ENCODE data around the gene NFYC. TPM values are rescaled to one million over a fixed set of nuclear protein-coding genes. Genes with fewer than 3 reads are reported as not detected.

Gene NFYC
- total RNA-seq, 1 experiment from 2014 or later, result 43.5 TPM

DNA sequence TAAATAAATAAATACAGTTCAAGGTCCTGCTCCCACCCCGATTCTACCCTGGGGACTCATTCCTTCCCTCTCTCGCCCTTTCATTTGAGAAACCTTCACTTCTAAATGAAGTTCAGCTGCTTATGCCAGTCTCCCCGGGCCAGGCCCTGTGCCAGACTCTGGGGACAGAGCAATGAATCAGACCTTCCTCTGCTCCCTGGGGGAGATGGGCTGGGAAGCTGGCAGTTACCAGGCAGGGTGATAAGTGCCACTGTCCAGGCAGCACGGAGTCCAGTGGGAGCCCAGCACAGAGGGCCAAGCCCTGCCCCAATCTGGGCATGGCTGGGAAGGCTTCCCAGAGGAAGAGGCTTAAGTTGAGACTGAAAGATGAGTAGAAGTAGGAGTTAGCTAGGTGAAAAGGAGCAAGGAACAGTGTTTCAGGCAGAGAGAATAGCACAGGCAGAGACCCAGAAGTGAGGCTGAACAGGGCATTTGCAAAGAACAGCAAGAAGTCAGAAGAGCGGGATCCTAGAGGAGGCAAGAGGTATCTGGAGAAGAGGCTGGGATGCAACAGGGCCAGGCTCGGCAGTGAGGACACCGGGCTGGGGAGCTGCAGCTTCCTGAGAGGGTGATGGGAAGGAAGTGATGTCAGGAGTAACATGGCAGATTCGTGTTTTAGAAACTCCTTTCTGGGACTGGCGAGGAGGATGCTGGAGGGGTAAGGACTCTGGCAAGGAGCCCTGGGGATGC lies 105.6 kb downstream of the NFYC start:
- DNase-seq (ENCODE audit: low spot score), result no peak

DNA sequence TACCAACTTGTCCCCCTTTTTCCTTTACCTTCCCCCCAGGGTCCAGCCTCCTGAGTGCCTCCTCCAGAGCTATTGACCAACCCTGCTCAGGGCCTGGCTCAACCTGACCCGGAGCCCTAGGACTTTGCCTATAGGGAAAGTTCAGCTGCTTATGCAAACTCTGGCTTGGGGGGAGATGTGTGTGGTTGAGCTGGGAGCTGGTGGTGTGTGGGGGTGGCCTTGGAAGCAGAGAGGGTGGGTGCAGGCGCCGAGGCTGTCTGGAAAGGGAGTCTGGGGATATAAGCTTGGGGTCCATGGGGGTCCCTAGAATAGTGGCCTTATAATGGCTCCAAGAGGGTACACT lies 106.1 kb downstream of the NFYC start:
- no peak for DNase-seq (ENCODE audit: low spot score)

DNA sequence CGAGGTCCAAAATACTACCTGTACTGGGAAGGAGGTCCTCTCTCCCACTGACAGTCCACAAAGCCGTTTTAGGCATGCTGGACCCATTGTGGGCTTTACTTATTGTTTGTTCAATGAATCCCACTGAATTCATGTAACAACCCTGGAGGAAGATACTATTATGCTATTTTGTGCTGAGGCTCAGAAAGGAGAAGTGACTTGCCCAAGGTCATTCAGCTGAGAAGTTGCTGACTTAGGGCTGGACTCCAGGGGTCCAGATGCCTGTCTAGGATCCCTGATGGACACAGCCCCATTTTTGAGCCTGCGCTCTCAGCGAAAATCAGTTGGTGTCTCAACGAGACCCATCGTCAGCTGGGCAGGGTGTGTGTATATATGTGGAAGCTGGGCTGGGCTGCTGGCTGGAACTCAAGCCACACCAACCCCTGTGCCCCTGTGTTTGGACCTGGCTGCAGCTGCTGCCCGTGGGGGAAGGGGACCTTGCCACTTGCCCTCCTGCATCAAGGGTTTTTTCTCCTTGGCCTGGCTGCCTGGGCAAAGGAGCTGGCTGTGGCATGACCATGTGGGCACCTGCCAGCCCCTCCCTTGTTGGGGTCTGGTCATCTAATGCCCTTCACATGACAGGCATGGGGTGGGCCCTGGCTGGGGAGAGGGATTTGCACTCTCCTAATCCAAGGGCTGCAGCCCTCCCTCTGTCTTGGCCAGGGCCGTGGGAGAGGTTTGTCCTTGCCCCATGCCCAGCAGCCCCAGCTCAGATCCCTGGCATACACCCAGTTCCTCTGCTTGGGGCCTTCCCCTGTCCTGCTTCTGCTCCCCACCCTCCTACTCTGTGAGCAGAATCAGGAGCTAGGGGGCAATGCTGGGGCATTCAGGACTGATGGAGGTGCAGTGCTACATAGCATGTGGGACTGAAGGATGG lies 107.1 kb downstream of the NFYC start:
- no peak for DNase-seq (ENCODE audit: low spot score)

DNA sequence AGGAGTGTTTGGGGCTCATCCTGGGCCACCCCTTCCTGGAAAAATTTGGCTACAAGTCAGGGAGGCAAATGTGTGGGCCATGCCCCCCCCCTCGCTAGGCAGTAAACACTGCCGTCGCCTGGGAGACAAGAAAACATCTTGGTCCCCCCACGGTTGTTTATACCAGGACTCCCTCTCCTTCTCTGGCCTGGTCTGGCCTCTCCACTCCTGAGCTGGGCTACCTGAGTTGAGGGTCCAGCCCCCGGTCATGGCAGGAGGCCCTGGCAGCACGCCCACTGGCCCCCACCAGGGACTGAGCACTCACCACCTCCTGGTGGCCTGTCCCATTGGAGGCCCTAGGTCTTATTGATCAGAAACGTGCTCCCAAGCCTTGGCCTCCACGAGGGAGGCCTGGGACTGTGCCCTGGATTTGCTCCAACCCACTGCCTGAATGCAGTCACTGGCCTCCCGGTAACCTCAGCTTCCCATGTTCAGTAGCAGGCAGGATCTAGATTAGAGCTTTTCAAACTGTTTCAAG lies 107.9 kb downstream of the NFYC start:
- no peak for DNase-seq (ENCODE audit: low spot score)

DNA sequence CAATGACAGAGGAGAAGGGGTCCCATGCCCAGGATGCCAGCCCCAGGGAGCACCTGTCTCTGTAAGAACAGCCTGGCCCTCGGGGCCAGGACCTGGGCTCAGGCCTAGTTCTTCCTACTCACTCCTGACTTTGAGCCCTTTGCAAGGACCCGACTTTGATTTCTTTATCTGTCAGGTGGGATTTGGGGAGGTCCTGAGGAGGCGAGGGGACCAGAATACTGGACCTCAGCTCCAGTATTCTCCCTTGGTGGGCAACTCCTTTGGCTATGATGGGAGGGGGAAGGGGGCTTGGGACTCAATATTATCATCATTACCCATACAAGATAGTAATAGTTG lies 110.2 kb downstream of the NFYC start:
- no peak for DNase-seq (ENCODE audit: low spot score)

DNA sequence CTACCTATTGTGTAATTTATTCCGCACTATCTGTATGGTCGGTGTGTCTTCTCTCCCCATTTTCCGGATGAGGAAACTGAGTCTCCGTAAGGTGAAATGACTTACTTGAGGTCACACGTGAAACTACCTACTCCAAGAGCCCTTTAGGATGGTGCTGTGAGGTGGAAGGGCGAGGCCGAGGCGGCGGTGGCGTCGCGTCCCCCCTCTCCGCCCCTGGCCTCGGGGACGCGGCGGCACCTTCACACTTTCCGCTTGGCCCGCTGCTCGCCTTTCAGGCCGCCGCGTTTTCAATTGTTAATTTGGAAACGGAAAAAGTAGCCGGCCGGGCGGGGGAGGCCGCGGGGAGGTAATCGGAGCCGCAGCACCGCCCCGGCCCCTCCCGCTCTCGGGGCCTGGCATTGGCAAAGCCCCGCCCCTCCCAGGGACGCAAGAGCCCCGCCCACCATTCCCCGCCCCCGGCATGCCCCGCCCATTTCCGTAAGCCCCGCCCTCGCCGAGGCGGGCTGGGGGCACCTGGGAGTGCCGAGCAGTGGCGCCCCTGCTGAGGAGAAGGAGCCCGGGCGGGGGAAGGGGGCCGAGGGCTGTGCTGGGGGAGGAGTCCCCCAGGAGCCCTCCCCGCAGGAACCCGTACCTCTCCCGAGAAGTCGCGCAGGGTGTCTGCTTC lies 110.7 kb downstream of the NFYC start:
- DNase-seq (ENCODE audit: low spot score), result peak; percentile 64

DNA sequence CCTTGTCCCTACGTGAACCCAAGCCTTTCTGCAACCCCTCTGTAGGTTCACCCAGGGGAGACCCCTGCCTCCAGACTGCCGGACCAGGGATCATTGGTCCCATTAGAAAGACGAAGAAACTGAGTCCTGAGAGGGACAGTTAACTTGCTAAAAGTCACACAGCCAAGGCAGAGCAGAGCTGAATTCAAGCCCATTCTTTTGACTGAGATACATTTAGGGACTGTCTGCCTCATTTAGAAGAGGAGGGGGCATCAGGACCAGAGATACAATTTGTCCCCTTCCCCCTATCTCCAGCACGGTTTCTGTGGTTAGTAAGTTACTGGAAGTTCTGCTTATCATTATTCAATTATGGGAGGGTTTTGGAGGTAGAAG lies 111.2 kb downstream of the NFYC start:
- no peak for DNase-seq (ENCODE audit: low spot score)

DNA sequence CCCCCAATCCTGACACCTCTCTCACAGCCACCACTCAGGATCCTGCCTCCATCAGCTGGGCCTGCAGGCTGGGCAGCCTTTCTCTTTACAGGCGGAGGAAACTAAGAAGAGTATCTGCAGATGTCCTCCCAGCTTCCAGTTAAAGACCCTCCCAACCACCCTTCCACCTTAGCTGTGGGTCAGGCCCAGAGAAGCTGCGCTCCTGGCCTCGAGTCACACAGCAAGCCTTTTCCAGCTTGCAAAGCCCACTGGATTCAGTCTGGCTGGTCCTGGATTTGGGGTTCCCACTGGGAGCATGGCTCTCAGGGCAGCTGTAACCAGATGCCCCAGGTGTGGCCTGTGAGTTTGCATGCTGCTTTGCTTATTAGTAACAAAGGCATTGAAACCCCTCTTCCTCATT lies 111.9 kb downstream of the NFYC start:
- DNase-seq (ENCODE audit: low spot score), result no peak

DNA sequence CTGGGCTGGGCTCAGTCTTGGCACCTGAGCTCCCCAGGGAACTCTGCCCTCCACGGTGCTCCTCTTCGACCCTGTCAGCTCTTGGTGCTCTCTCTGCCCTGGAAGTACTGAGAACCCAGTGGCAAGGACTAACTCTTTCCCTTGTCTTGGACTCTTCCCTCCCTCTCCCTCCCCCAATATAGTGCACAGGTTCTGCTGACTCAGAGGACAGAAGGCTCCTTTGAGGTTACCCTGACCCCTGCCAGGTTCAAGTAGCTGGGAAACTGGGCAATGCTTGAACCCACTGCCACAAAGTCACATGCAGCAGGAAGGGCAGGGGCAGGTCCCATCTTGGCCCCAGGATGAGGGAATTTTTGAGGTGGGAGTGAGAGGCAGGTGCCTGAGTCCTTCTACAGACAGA lies 112.4 kb downstream of the NFYC start:
- DNase-seq (ENCODE audit: low spot score), result no peak

DNA sequence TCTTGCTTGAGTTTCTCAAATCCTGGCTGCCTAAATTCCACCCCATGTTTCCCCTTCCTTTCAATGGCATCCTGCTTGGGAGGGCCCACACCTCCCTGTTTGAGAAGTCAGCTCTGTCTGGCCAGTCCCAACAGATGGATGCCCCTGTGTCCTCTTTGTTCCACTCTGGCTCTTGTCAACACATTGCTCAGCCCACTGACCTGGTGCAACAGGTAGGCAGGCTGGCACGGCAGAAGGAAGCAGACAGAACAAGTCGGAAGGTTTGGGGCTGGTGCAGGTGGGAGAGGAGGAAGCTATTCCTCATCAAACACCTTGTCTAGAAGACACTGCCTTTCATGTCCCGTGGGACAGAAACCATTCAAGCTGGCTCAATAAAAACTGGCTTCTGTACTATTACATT lies 114.7 kb downstream of the NFYC start:
- DNase-seq (ENCODE audit: low spot score), result no peak

DNA sequence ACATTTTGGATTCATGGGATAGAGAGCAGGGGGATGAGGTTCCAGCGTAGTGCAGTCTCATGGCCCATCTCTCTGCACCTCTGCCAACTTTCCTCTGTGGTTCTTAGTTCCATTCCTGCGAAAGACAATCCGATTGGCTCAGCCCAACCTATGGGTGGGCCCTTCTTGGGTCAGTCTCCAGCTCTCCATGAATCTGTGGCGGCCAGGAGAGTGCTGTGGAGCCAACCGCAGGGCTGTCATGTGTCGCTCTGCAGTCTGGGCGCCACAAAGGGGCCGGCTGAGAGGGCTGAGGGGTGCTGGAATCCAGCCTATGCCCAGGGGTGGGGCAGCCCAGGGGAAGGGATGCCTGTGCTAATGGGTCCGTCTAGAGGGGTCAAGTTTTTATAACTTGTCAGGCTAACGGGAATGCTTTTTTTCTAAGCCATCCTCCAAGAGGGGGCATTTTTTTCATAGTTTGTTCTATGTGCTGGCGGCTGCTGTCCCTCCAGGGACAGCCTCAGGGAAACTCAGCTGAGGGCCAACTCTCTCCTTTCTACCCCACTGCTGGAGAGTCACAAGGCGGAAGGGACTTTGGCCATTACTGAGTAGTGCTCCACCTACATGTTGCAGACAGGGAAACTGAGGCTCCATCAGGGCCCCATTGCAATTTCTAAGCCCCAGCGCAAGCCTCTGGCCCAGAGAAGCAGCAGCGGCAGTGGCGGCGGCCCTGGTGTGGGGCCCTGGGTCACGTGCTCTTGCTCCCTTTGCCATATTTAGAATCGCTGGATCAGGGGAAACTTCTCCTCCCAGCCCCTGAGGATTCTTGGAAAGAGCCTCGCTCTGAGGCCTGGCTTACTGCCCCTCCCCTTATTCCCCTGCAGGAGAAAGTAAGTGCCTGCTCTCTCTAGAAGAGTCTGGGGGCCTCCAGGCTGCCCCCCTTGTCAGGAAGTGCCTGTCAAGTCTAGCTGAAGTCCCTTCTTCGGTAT lies 115.5 kb downstream of the NFYC start:
- no peak for DNase-seq (ENCODE audit: low spot score)

DNA sequence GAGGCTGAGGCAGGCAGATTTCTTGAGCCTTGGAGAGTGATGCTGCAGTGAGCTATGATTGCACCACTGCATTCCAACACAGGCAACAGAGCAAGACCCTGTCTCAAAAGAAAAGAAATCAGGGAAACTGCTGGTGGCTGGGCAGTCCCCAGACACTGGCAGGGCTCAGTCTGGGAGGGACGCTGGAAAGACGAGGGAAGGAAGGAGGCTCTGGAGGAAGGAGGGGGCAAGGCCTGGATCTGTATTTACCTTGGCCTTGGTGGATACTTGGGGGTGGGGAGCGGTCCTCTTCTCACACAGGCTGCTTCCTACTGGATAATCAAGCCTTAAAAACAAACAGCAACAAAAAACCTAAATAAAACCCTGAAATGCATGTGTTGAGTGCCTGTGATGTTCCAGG lies 116.5 kb downstream of the NFYC start:
- no peak for DNase-seq (ENCODE audit: low spot score)

DNA sequence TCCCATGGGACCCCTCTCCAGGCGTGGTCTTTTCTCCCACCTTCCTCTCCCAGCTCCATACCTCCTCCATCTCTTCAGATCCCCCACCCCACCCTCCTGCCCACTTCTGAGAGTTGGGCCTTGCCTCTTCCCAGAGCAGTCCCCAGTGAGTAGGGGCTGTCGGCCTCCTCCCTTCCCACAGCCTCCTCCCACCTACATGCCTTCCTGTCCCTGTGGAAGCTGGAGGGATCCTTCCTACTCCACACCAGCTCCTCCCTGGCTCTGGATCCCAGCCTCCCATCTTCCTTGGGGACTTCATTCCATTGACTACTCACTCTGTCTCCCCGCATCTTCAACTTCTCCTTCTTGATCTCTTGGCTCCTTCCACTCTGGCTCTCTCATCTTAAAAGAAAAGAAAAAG lies 116.9 kb downstream of the NFYC start:
- DNase-seq (ENCODE audit: low spot score), result no peak

DNA sequence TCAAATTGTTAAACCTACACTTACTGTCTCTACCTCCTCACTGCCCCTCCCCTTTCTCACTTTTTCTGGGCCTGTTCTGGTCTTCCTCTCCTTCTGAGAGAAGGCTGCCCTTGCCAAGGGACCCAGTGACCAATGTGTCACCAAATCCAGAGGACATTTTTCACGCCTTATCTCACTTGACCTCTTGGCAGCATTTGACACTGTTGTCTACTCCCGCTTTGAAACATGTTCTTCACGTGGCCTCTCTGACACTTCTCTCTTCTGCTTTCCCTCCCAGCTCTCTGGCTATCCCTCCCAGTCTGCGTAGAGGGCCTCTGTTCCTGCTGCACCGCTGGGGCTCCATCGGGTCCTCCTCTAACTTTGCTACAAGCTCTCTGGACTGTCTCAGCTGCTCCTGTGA lies 117.4 kb downstream of the NFYC start:
- no peak for DNase-seq (ENCODE audit: low spot score)

DNA sequence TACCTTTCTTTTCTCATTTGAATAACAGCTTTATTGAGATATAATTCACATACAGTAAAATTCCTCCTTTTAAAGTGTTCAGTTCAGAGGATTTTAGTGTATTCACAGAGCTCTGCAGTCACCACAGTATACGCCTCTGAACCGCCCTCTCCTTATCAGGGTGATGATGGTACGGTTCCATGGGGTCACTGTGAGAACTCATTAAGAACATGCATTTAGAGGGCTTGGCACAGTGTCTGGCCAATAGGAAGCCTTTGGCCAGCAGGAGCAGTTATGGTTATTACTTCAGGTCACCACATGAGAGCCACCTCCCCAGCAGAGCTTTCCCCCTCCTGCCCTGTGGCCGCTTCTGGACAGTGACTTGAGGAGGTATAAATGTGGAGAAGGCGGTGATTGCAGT lies 119.4 kb downstream of the NFYC start:
- DNase-seq (ENCODE audit: low spot score), result no peak

DNA sequence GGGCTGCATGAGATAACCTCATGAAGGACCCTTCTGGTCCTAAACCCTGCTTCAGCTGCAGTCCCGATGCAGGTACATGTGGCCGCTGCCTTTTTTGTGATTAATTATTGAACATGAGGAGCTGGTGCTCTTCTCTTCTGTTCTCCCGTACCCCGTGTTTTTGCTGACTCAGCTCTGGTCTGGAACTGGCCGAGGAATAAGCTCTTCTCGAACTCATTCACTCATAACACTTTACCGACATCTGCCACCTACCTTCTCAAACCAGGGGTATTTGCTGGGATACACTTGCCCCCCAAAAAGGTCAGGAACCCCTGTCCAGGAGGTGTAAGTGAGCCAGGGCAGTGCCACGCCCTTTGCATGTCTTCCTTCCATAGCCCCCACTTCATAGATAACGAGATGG lies 123.9 kb downstream of the NFYC start:
- DNase-seq (ENCODE audit: low spot score), result no peak

DNA sequence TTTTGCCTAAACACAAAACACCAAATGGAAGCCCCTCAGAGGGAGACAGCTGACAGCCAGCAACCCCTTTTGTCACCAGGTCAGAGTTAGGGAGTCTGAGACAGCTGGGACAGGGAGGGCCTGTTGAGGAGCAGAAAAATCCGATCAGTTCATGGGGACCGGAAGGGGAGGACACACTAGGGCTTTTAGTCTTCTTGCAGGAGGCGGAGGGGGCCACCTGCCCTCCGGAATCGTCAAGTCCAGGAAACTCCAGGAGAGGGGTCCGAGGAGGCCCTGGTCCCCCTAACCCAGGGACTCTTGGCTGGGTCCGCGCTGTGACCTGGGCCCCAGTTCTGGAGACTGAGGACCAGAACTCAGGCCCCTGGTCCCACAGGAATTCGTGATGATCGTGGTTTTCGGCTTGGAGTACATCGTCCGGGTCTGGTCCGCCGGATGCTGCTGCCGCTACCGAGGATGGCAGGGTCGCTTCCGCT lies 126.3 kb downstream of the NFYC start:
- no peak for DNase-seq (ENCODE audit: low spot score)

DNA sequence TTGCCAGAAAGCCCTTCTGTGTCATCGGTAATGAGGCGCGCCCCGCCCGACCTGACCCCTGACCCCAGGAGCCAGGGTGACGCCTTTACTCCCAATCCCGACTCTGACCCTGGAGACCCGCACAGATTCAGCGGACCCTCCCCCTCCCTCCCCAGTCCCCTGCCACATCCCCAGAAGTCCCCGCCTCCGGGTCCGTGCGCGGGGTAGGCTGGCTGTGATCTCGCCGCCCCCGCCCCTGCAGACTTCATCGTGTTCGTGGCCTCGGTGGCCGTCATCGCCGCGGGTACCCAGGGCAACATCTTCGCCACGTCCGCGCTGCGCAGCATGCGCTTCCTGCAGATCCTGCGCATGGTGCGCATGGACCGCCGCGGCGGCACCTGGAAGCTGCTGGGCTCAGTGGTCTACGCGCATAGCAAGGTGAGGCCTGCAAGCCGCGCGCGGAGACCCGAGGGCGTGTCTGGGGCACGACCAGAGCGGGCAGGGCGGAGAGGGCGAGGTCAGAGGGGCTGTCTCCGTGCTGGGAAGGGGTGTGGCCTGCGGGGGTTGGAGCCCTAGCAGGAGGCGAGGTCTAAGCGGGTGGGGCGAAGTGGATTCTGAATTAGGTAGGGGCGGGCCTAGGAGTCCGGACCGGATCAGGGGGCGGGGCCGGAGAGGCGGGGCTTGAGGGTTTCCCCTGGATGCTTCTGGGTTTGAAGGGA lies 126.9 kb downstream of the NFYC start:
- no peak for DNase-seq (ENCODE audit: low spot score)

DNA sequence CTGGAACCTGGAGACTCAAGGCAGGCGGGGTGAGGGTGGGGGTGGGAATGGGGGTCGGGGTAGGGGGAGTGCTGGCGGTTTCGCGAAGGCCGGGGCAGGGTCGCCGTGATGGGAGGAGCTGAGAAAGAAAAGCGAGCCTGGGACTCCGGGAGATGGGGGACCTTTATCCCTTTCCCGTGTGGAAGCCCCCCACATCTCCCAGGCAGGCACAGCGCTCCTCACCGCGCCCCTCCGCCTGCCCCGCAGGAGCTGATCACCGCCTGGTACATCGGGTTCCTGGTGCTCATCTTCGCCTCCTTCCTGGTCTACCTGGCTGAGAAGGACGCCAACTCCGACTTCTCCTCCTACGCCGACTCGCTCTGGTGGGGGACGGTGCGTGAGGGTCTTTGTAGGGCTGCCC lies 127.6 kb downstream of the NFYC start:
- no peak for DNase-seq (ENCODE audit: low spot score)

DNA sequence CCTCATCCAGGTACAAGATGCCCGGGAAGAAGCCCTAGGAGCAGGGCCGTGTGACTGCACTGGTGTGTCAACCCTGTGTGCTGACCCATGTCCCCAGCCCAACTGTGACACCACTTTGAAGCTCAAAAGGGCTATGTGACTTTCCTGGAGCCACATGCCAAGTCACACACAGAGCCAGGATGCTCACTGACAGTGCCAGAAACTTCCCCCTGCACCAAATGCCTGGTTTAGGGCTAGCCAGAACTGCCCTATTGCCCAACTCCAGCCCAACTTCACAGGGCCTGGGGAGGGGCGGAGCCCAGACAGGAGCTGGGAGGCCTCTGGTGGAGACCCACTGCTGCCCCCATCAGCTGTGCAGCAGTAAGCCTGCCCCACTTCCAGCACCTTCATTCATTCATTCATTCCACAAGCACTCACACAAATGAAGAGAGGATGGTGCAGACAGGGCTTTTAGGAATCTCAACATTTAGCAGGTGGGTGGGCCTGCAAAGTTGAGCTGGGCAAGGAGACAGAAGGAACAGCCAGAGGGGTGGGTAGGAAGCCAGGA lies 128.8 kb downstream of the NFYC start:
- no peak for DNase-seq (ENCODE audit: low spot score)
